Heart right ventricle (tissue), 16 donors: Measurements from ENCODE around the gene GPR148. TPM values are rescaled to one million over a fixed set of nuclear protein-coding genes. Genes with fewer than 3 reads are reported as not detected.
A peak's percentile ranks its signal among the peaks of the same experiment; 100 is the strongest.
"Not testable (repeated sequence)": the region's sequence is repeated elsewhere in the genome, so short reads cannot be mapped to it uniquely, and the experiment has no call there.

Experiments
- ATAC-seq, 8 donors: fragments of 200-7000 bp; cut with Tn5 transposase; one replicate each; pipeline ENCODE4 v1.9.1; 2020; ENCODE audit warnings: mild to moderate bottlenecking in 8 of 8, moderate library complexity in 8 of 8, moderate number of reproducible peaks in 1 of 8
- DNase-seq, 2 donors: peaks; one replicate each; pipeline ENCODE4 v3.0.0-alpha.2; 2020
- H3K27ac ChIP-seq, 10 donors: fragments of 200-600 bp; sonication (generic) in 2 of 10; one replicate each; pipeline versions ENCODE4 v1.5.0 to v1.8.0; 2020 to 2022; ENCODE audit warnings: mild to moderate bottlenecking in 3 of 10
- H3K27me3 ChIP-seq, 7 donors: fragments of 200-600 bp; one replicate each; pipeline ENCODE4 v1.8.0; 2021 to 2022; ENCODE audit warnings: mild to moderate bottlenecking in 2 of 7
- H3K36me3 ChIP-seq, 9 donors: fragments of 200-600 bp; sonication (generic) in 1 of 9; one replicate each; pipeline versions ENCODE4 v1.5.0 to v1.8.0; 2020 to 2022; ENCODE audit warnings: mild to moderate bottlenecking in 2 of 9
- H3K4me1 ChIP-seq, 9 donors: fragments of 200-600 bp; sonication (generic) in 1 of 9; one replicate each; pipeline versions ENCODE4 v1.5.0 to v1.8.0; 2020 to 2022; ENCODE audit warnings: mild to moderate bottlenecking in 4 of 9
- H3K4me3 ChIP-seq, 10 donors: fragments of 200-600 bp; sonication (generic) in 2 of 10; one replicate each; pipeline versions ENCODE4 v1.5.0 to v1.8.0; 2020 to 2022; ENCODE audit warnings: mild to moderate bottlenecking in 7 of 10, moderate library complexity in 2 of 10
- H3K9me3 ChIP-seq, 11 donors: fragments of 200-600 bp in 10 of 11; sonication (generic) in 2 of 11; one replicate each; pipeline versions ENCODE4 v1.5.0 to v1.8.0; 2013 to 2022; ENCODE audit warnings: mild to moderate bottlenecking in 2 of 11, control low read depth in 1 of 11, moderate library complexity in 1 of 11
- CTCF ChIP-seq, 9 donors: fragments of 200-600 bp; sonication (generic) in 2 of 9; IDR thresholded peaks; one replicate each; pipeline versions ENCODE4 v1.5.0 to v1.8.0; 2021 to 2022; ENCODE audit warnings: antibody characterized with exemption in 9 of 9, mild to moderate bottlenecking in 5 of 9, moderate library complexity in 1 of 9
- WGBS, 2 donors: extraction: QIAGEN DNeasy Blood & Tissue Kit; methylation state at CpG; one replicate each; pipeline ENCODE4 v1.1.7; 2013; ENCODE audit warnings: inconsistent platforms in 1 of 2; 5-methylcytosine and 5-hydroxymethylcytosine counted together
- intact Hi-C, 10 donors: fragments of 100-400 bp; cut with DNase I; formaldehyde crosslinking; loops; one replicate each; pipeline versions ENCODE4 v1.11.1 to v1.14.2; 2022
- long read RNA-seq, 3 donors: library from polyadenylated mRNA; unstranded; transcript quantifications; one replicate each; pipeline ENCODE4 v2.0.0, GENCODE V29; 2020 to 2021
- polyA plus RNA-seq, 2 donors: library from polyadenylated mRNA; stranded (reverse); fragments of 200-250 nt; gene quantifications; one replicate each; pipeline ENCODE4 v1.2.3, GENCODE V29; 2013
- total RNA-seq, 10 donors: library from RNA; stranded (reverse); fragmentation: NEBNext Ultra II Directional in 3 of 10; extraction: Animal tissue kit (Norgen Biotek cat#: 25700) in 3 of 10; gene quantifications; one replicate each; pipeline versions ENCODE4 v1.2.1 to v1.2.4, GENCODE V29; 2021 to 2023
- donor health status: Arrhythmogenic right ventricular cardiomyopathy.
- donor health status: ischemic (EF 13 %, LVEDD 7.1; RV severe dilation, severe dysfunction).
- donor health status: healthy with polysubstance abuse.
- donor health status: DM: no; HTN: yes; CAD: no.
- donor health status: DM: no; HTN: no; CAD: no.
- donor health status: ischemic (EF 25% LVEDD 6.9; RV normal size, moderate dysfunction).
- donor health status: ischemic (EF 25% LVEDD 5.7; RV mildly dilated, moderate dysfunction).
- donor health status: healthy.
- donor health status: DM: yes; HTN: yes; CAD: no.
- donor health status: Ischemic cardiomyopathy.
- donor health status: ischemic (EF 35%, LVEDD 5.7; RV mildly dilated, moderate dysfunction).
- donor health status: nonischemic (EF 11% LVEDD 7.7; RV severe dilation, severe dysfunction).
- donor health status: DM: yes; HTN: yes; CAD: no.
- donor health status: PGD.
- donor health status: ischemic (EF 29% LVEDD 5.4; RV normal size, mild dysfunction).
- donor health status: nonischemic (EF 23%, LVEDD 6.1; RV moderate dilation, normal function).

Gene GPR148
- total RNA-seq, result not detected
- not detected for polyA plus RNA-seq
- long read RNA-seq, donor 1, result 0 reads
- long read RNA-seq, donor 2, result 0 reads
- long read RNA-seq, donor 3, result 0 reads

- Histone ChIP-seq H3K27ac (peak within 1 kb of the TSS in 7 of 10 donors; percentile 36 to 77 (median 63)), H3K36me3 (no peaks in the 10 kb centered on the region), H3K9me3 (no peaks in the 10 kb centered on the region), H3K27me3 (peaks cover 0 to 22% (median 0%) of the 10 kb centered on the region in 7 donors), H3K4me3 (peak within 1 kb of the TSS in 9 of 10 donors; percentile 50 to 77 (median 59)), H3K4me1 (peaks cover 6 to 23% (median 17%) of the 10 kb centered on the region in 9 donors)
- TF ChIP-seq CTCF (IDR thresholded peaks at IDR 0.05), result no peak
- 75% methylated on average over 8 of the region's 8 CpGs for WGBS, 2 donors
- intact Hi-C loops, result no loop called here
- DNase-seq, result no peak
- ATAC-seq, result no peak
These were observed at the start of gene GPR148 for GRCh38 chr2:130728549-130729316. GPR148 (plus strand) TSS chr2:130729070; CDS start chr2:130729152, 82 bp downstream.

- peaks cover 0 to 20% (median 4%) of the 10 kb centered on the region in 7 donors for H3K27me3 ChIP-seq
- H3K9me3 ChIP-seq, DNase-seq, H3K36me3 ChIP-seq, H3K27ac ChIP-seq, H3K4me1 ChIP-seq, H3K4me3 ChIP-seq, intact Hi-C loops: not testable (repeated sequence)
- 51 to 53% methylated on average over 20 to 24 of the region's 35 CpGs for WGBS, 2 donors
- peak in 6 of 8 donors; percentile 37 to 65 (median 46) for ATAC-seq
These were observed 36.7 kb upstream of the GPR148 start for GRCh38 chr2:130692041-130692770.

- H3K36me3 ChIP-seq, intact Hi-C loops, H3K4me1 ChIP-seq, H3K9me3 ChIP-seq, H3K27ac ChIP-seq: not testable (repeated sequence)
- Histone ChIP-seq H3K4me3 (peak overlapping the region in 2 of 10 donors; percentile 13 to 15), H3K27me3 (peaks cover 0 to 20% (median 4%) of the 10 kb centered on the region in 7 donors)
- peak in 6 of 9 donors; percentile 5 to 38 (median 34) for TF ChIP-seq CTCF (IDR thresholded peaks at IDR 0.05)
- ATAC-seq (peak in 7 of 8 donors; percentile 42 to 84 (median 77)), DNase-seq (peak; percentile 18 to 35)
- WGBS, 2 donors, result 2 to 6% methylated on average over 30 to 34 of the region's 37 CpGs
These were observed 35.4 kb upstream of the GPR148 start for GRCh38 chr2:130693474-130693873.

- H3K27ac ChIP-seq, H3K36me3 ChIP-seq, H3K4me3 ChIP-seq, ATAC-seq, H3K9me3 ChIP-seq, DNase-seq, intact Hi-C loops, H3K4me1 ChIP-seq, H3K27me3 ChIP-seq: not testable (repeated sequence)
- 69 to 73% methylated on average over 3 of the region's 3 CpGs for WGBS, 2 donors
These were observed 25.6 kb upstream of the GPR148 start for GRCh38 chr2:130703250-130703649.

GRCh38 chr2:130714795-130715194 lies 14.1 kb upstream of the GPR148 start:
- H3K4me3 ChIP-seq, H3K27ac ChIP-seq, intact Hi-C loops, DNase-seq, H3K36me3 ChIP-seq, H3K27me3 ChIP-seq, H3K9me3 ChIP-seq, H3K4me1 ChIP-seq: not testable (repeated sequence)
- no CpG with 5 or more reads among the region's 2 CpGs for WGBS, 2 donors
- ATAC-seq, result peak in 4 of 8 donors; percentile 52 to 85 (median 55)
